Stimulated activated CD8-positive, alpha-beta memory T cell treated with anti-CD3 and anti-CD28 coated beads, Interleukin-4, amount 100 ng/mL, for 4 hours (primary cell): Measurements from ENCODE around the gene PCGF3.
"Not testable (repeated sequence)": the region's sequence is repeated elsewhere in the genome, so short reads cannot be mapped to it uniquely, and the experiment has no call there.

Source experiments
- DNase-seq, 2 donors: peaks; one replicate each; pipeline ENCODE4 v3.0.0-alpha.2; 2020; ENCODE audit warnings: low read depth in 2 of 2, low spot score in 1 of 2

Gene PCGF3

DNA sequence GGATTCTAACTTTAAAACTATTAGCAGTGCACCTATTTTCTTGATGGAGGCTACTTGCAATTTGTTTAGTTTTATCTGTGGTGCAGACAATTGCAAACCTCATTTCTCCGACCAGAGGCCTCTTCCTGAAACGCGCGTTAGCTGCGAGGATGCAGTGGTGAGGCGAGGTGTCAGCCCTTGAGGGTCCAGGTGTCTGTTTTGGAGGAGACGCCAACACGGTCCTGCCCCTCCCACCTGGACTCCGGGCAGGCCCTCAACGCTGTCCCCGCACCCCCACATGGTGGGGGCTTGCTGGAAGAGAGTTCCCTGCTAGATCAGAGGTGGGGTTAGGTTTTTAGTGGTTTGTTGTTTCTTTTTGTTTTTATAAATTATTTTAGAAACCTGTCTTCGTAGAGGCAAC is 34.4 kb downstream of the PCGF3 start:
- DNase-seq, result no peak

DNA sequence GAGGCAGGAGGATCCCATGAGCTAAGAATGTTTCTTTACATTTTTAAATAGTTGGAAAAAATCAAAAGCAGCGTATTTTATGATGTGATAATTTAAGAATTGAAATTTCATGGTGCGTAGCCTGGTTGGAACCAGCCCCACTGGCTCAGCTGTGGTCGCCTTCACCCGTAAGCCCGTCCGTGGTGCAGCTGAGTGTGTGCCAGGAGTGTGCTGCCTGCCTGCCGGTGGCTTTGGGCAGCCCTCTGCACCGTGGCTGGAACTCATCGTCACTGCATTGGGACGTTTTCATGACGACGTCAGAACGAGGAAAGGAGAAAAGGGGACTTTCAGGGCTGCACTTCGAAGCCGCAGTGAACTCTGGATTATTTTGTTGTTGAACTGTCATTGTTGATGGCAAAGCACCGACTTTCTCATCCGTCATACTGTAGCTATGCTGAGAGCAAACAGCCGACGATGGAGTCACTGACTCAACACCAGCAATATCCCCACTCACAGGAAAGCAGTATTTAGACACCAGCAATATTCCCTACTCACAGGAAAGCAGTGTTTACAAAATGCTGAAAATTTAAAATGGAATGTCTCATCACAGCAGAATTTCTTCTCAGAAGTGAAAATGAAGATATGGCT is 35.1 kb downstream of the PCGF3 start:
- no peak for DNase-seq

DNA sequence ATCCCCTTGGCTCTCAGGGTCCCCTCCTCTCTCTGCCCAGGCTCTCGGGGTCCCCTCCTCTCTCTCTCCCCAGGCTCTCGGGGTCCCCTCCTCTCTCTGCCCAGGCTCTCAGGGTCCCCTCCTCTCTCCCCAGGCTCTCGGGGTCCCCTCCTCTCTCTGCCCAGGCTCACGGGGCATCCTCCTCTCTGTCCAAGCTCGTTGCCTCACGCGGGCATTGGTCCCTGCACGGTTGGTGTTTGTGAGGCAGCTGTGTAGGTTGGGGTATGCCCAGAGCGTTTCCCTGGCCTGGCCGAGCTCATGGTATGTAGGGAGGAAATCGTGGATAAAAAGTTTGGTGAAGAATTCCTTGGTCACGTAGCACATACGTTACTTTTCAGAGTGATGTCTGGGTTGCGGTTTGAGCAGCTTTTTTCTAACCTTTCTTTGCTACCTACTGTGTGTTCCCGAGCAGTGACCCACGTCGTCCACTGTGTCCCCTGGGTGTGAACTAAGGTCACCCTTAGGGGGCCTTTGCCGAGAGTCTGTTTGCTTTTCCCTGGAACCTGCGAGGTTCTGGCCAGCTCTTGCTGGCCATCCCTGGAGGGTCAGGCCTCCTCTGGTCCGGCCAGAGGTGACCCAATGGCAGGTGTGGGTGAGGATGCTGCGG is 36.6 kb downstream of the PCGF3 start:
- no peak for DNase-seq

DNA sequence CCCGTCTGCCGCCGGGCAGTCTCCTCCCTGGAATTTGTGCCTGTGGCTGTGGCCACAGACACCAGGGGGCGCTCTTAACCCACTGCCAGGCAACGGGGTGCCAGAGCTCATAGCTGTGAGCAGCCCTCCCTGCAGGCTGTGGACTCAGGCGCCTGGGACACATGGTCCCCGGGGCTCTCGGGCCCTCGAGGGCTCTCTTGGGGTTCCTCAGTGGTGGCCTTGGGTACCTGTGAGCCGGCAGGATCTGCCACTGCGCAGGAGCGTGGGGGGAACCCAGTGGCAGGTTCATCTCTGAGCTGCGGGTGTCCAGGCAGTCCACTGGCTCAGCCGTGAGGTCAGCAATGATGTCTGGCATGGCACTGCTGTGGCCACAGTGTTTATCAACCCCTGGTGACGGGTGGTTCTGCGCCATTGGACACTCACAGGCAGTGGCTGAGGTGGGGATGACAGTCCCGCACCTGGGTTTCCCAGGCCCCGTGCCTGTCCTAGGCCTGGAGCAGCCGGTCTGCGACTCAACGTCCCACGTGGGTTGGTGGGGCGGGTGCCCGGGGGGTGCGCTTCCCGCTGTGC is 37.2 kb downstream of the PCGF3 start:
- DNase-seq, result peak; percentile 43 to 62

DNA sequence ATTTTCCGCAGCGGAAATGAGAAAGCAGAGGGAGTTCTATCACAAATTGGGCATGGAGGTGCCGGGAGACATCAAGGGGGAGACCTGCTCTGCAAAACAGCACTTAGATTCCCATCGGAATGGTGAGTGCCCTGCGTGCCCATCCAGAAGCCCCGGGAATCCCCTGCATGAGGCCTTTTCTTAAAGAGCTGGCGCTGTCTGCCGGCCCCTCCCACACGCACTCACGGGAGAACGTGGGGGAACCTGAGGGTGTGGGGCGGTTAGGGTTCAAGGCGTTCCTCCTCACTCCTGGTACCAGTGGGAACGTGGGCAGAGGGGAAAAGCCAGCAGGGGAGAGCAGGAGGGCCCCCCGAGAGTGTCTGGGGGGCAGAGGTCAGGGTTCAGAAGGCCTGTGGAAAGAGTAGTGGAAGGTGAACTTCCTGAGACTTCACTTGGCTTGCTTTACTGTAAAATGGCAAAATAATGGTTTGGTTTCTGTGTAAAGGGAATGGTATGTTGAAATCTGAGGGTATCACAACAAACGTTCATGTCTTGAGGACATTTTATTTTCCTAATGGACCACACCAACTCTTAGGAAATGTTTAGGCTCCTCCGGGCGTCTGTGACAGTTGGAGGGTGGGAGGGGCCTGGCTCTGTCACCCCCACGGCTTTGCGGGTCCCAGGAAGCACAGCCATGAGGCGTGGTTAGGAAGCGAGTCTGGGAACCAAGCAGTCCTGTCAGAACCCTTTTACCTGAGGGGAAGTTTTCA is 38.0 kb downstream of the PCGF3 start:
- DNase-seq, result no peak

DNA sequence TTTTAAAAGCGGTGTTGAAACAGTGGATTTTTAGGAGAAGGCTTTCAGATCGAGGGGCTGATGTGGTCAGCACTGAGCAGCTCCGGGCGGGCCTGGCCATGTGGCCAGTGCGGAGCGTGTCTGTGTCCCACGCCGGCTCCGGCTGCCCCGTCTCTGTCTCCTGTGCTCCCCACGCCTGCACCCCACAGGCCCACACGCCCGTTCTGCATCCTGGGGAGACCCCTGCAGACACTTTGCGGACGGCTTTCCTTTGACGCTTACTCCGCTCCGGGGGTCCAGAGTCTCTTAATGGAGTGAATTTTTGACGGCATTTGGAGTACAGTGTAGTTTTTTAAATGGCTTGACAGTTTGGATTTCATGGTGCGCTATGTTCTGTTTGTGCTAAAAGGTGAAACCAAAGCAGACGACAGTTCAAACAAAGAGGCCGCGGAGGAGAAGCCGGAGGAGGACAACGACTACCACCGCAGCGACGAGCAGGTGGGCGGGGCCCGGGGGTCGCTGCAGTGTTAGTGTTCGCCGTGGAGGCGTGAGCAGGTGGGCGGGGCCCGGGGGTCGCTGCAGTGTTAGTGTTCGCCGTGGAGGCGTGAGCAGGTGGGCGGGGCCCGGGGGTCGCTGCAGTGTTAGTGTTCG is 38.7 kb downstream of the PCGF3 start:
- no peak for DNase-seq

DNA sequence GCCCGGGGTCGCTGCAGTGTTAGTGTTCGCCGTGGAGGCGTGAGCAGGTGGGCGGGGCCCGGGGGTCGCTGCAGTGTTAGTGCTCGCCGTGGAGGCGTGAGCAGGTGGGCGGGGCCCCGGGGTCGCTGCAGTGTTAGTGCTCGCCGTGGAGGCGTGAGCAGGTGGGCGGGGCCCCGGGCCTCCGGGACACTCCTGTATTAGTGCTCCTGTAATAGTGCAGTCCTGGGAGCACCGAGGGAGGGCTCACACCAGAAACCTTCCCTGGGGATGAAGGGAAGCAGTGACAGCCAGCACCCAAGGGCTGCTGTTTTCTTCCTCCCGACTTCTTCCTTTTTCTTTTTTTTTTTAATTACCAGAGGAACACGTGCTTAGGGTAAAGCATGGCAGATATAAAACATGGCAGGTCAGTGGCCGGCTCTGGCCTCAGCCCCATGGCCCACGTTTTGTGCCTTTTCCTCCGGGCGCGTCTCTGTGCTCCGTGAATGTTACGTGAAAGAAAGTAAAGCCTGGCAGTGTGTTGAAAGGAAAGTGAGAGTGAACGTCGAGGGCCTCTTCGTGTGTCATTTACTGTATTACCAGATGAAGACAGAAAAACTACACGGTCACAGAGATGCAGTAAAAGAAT is 42.0 kb downstream of the PCGF3 start:
- DNase-seq, result no peak

DNA sequence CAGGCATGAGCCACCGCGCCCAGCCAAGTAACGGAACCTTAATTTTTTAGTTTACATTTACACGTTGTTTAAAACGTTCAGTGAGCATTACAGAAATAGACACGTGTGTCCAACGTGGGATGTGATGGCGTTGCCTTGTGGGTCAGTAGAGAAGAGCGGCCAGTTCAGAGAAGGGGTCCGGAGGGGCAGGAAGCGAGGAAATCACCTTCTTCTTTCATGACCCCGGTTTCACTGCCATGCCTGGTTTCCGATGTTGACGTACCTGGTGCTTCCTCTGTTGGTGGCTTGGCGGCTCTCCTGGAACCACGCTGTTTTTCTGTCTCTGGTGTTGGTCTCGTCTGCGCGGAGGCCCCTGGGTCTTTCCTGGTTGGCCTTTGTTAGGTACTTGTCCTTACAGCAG is 42.8 kb downstream of the PCGF3 start:
- DNase-seq, result no peak

DNA sequence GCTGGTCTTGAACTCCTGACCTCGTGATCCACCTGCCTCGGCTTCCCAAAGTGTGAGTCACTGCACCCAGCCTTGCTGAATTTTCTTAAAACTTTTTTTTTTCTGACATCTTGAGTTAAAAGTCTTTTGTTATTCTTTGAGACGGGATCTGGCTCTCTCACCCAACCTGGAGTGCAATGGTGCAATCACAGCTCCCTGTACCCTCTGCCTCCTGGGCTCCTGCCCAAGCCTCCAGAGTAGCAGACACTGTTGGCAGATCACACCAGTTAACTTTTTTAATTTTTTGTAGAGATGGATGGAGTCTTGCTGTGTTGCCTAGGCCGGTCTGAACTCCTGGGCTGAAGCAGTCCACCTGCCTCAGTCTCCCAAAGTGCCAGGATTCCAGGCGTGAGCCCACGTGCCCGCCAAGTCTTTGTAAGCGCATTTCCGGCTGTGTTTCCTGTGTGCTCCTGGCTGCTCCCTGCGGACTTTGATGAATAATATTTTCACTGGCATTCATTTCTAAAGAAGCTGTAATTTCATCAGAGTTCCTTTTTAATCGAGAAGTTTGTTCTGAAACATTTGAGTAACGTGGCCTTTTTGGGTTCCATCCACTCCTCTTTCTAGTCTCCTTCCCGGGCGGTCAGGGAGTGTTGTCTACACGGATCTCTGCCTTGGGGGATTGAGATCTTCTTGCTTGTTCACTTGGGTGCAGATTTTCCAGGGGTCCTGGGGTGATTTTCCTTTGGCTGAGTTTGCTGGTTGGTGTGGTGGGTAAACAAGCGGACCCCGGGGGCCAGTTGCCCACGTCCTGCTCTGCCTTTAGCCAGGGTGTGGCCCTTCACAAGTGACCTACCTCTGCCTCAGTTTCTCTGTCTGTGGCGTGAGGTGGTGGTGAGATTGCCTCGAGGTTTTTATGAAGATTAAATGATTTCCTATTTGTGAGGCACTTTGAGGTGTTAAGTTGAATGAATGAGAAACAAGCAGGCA is 44.4 kb downstream of the PCGF3 start:
- no peak for DNase-seq

DNA sequence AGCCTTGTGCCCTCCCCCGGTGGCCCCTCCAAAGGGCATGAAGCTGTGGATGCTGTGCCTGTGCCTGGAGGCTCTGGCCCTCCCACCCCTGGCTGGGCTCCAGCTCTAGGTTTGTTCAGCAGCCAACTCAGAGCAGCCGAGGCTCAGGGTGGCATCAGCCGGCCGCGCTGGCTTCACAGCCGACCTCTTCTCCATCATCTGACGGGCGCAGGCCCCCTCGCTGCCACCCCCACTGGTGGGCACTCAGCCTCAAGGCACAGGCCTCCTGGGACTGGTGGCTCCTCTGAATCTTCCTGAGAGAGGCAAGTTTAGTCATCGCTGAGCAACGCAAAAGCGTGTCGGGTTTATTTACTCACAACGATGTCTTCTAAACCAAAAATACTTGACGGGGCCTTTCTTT is 46.0 kb downstream of the PCGF3 start:
- DNase-seq, result no peak

DNA sequence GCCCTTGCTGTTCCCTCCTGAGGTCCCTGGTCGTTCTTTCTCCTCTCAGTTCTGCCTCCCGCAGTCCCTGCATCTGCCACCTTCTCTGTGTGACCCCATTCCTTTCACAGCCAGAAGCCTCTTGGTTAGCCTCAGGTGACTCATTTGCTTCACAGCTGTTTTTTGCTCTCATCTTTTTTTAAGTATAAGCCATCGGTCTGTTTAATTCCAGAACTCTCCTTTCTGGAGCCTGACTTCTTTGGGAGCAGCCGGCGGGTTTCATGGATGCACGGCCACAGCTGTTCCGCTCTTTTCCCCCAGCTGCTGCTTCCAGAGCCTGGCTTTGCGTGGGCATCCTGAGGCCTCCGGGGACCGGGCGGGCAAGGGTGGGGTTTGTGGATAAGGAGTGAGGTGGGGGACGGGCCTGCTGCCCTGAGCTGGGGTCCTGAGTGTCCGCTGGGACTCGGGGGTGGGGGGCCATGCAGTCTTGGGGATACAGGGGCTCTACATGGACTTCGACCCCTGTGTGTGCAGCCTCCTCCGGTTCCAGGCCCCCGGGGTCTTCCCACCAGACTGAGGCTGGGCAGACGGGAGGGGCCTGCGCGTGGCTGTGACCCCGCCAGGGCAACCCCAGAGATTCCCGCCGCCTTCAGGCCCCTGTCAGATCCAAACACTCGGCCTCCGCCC is 46.7 kb downstream of the PCGF3 start:
- DNase-seq, result no peak

DNA sequence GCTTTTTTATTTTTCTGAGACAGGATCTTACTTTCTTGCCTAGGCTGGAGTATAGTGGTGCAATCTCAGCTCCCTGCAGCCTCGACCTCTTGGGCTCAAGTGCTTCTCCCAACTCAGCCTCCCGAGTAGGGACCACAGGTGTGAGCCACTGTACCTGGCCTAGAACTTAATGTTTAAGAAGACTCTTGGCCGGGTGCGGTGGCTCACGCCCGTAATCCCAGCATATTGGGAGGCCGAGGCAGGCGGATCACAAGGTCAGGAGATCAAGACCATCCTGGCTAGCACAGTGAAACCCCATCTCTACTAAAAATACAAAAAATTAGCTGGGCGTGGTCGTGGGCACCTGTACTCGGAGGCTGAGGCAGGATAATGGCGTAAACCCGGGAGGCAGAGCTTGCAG is 47.6 kb downstream of the PCGF3 start:
- not testable (repeated sequence) for DNase-seq

DNA sequence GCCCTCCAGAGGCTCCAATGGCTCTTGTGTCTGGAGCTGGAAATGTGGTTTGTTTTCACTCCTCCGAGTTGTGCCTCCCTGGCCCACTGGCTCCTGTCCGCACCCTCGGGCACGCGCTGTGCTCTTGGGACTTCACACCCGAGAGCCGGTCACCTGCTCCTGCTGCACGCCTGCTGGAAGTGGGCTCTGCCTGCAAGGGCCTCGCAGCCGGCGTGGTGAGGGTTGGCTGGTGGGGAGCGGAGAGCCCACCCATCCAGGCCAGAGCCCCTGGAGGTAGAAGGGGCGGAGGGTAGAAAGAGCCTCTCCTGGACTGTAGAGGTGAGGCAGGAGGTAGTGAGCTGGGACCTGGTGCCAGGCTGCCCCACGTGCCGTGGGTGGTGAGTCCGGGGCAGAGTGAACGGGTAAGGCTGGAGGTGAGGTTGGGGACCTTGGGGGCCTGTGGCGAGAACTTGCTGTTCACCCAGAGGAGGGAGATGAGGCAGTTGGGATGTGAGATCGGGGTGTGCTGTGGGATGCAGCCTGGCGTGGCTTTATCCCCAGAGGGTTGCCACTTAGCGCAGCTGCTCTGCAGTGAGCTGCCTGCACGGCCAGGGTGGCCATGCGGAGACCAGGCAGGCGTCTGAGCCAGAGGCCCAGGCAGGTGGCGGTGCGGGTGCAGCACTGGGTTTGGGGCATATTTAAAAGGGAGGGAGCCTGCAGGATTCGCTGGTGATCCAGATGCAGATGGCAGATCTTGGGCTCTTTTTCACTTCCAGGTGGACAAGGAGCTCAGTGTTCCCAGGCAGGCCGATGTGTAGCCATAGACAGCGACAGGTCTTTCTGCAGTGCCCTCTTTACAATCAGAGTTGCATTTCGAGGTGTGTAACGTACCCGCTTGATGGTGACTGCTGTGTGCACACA is 48.8 kb downstream of the PCGF3 start:
- DNase-seq, result no peak

DNA sequence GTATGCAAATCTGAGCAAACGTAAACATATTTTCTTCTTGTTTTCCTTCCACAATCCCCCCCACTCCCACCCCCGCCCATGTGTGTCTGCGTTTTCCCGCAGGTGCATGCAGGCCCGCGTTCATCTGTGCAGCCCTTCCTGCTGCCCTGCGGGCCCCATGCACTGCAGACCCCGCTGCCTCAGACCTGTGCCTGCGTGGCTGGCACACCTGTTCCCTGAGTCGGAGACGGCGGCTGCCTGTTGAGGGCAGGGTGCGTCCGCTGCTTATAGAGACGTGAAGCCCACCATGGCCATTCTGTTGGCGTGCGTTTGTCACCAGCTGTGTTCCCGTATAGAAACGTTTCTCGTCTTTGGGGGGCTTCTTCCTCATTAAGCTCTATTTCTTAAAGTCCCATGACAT is 51.5 kb downstream of the PCGF3 start:
- no peak for DNase-seq

DNA sequence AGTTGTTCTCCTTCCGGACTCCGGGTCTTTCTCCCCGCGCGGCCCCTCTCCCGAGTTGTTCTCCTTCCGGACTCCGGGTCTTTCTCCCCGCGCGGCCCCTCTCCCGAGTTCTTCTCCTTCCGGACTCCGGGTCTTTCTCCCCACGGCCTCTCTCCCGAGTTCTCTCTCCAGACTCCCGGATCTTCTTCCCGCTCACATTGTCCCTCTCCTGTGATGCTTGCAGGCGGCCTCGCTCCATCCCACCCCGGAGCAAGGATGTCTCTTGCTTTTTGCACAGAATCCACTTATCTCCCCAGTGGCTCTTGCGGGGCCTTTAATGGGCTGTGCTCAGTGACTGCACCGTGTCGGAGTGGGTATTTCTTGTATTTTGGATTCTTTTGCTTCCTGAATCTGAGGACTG is 54.2 kb downstream of the PCGF3 start:
- not testable (repeated sequence) for DNase-seq

DNA sequence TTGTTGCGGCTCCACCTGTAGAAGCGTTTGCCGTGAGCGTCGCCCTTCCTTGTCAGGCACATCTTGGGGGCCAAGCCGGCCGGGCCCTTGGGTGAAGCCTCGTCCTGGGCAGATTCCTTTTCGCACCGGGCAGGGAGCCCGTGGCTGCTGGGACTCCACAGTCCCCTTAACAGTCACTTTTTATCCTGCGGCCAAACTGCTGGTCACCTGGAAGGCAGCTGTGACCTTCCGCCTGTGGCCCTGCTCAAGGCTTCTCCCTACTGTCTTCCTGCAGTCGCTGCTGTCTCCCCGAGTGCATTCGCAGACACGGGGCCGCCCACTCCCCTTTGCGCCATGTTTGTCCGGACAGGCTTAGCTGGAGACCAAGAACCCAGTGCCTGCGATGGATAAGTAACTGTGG is 55.0 kb downstream of the PCGF3 start:
- no peak for DNase-seq

DNA sequence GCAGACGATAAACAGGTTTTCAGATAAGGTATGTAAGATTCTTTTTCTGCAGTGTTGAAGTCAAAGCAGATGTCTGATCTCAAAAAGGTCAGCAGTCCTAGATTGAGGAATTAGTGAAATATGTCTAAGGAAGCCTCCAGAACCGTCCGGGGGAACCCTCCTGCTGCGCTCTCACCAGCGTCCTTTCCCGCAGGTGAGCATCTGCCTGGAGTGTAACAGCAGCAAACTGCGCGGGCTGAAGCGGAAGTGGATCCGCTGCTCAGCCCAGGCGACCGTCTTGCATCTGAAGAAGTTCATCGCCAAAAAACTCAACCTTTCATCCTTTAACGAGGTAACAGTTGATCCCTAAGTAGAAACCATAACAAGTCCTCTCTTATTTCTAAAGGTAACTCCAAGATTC is 55.5 kb downstream of the PCGF3 start:
- no peak for DNase-seq

DNA sequence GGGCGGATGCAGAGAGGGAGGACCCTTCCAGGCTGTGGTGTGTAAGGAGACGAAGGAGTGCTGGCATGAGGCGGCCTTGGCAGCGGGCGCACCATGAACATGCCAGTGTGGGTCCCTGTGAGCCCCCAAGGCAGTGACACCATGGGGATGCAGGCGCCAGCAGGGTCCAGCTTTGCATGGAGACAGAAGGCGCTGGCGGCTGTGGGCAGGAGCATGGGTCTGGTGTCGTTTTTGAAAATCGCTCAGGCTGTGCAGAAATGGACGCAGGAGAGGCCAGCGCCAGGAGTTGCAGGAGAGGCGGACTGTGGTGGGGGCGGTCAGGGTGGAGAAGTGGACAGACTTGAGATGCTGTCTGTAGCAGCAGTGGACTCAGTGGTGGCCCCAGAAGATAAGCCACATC is 56.1 kb downstream of the PCGF3 start:
- no peak for DNase-seq
